K562 (cell line): ENCODE results near the gene ATXN7L1. TPM values are rescaled to one million over a fixed set of nuclear protein-coding genes. Genes with fewer than 3 reads are reported as not detected.

Experiments used
- ATAC-seq: fragments of 200-7000 bp; cut with Tn5 transposase; 3 replicates; pipeline ENCODE4 v1.9.1; 2020; ENCODE audit warnings: moderate library complexity
- BruUV-seq: library from RNA; stranded (reverse); fragments of 400-500 nt; replicated peaks from 2 replicates; lab custom pipeline; 2021; lab: Mats Ljungman, UMichigan
- CTCF ChIA-PET: fragments of 300-600 bp; formaldehyde crosslinking; extraction: SDS; loops from one replicate; lab custom pipeline; 2021; ENCODE audit warnings: low intra/inter-chr PET ratio; lab: Yijun Ruan, JAX
- POLR2A ChIA-PET: fragments of 300-600, 350-650 bp; sonication (Branson Sonifier 250); formaldehyde crosslinking; extraction: SDS; loops from one replicate; lab custom pipeline; 2021; ENCODE audit warnings: antibody characterized with exemption, inconsistent platforms; lab: Yijun Ruan, JAX
- DNase-seq, 4 experiments: peaks; one replicate each; pipeline versions ENCODE4 v3.0.0 to v3.0.0-alpha.2; 2011 to 2018; ENCODE audit warnings: low spot score in 3 of 4, mixed read lengths in 3 of 4; ENCODE audit errors: extremely low read depth in 1 of 4
- FAIRE-seq: peaks from 2 replicates; lab custom pipeline; 2011; peaks lifted over from hg19 to GRCh38; lab: Jason Lieb, UNC
- H2AFZ ChIP-seq: 2 replicates; pipeline ENCODE4 v1.6.0; 2011; ENCODE audit warnings: low read depth, low read length, control low read depth, inconsistent platforms
- H3K27ac ChIP-seq: fragments of 200-600 bp; 3 replicates; pipeline ENCODE4 v1.8.0; 2011; ENCODE audit warnings: low read depth, mild to moderate bottlenecking, control low read depth, inconsistent platforms, low read length, moderate library complexity, mixed read lengths; ENCODE audit errors: extremely low read depth
- H3K27me3 ChIP-seq, 2 experiments: fragments of 300-600 bp in 1 of 2; 2 replicates in 1 of 2; 3 replicates in 1 of 2; pipeline versions ENCODE4 v1.6.0 to v1.8.0; 2011; ENCODE audit warnings: inconsistent platforms in 2 of 2, low read length in 2 of 2, mild to moderate bottlenecking in 1 of 2, mixed read lengths in 1 of 2, moderate library complexity in 1 of 2; ENCODE audit not compliant: control insufficient read depth in 2 of 2, insufficient read depth in 2 of 2
- H3K36me3 ChIP-seq: fragments of 300-600 bp; 3 replicates; pipeline ENCODE4 v1.8.0; 2011; ENCODE audit warnings: mild to moderate bottlenecking, low read length, inconsistent platforms; ENCODE audit not compliant: control insufficient read depth, insufficient read depth
- H3K4me1 ChIP-seq, 2 experiments: fragments of 200-600 bp in 1 of 2; replicated peaks in 1 of 2; 2 replicates in 1 of 2; 3 replicates in 1 of 2; pipeline versions ENCODE4 v1.5.1 to v1.8.0; 2011; ENCODE audit warnings: inconsistent platforms in 2 of 2, low read length in 2 of 2, mild to moderate bottlenecking in 1 of 2, mixed read lengths in 1 of 2, moderate library complexity in 1 of 2; ENCODE audit not compliant: control insufficient read depth in 2 of 2, insufficient read depth in 2 of 2
- H3K4me2 ChIP-seq: 2 replicates; pipeline ENCODE4 v1.6.1; 2011; ENCODE audit warnings: low read length, control low read depth, inconsistent platforms, mixed read lengths; ENCODE audit not compliant: insufficient read depth
- H3K4me3 ChIP-seq: fragments of 200-600 bp; sonication (generic), shearing (Covaris generic); 2 replicates; pipeline ENCODE4 v1.5.1; 2016; ENCODE audit warnings: control low read depth, inconsistent platforms
- H3K79me2 ChIP-seq: fragments of 200-600 bp; 3 replicates; pipeline ENCODE4 v1.8.0; 2011; ENCODE audit warnings: low read length, inconsistent platforms; ENCODE audit not compliant: control insufficient read depth, insufficient read depth
- H3K9ac ChIP-seq, 2 experiments: 2 replicates each; pipeline versions ENCODE4 v1.6.0 to v1.6.1; 2011; ENCODE audit warnings: low read depth in 2 of 2, low read length in 2 of 2, control low read depth in 1 of 2, inconsistent platforms in 1 of 2, mild to moderate bottlenecking in 1 of 2, mixed read lengths in 1 of 2; ENCODE audit not compliant: insufficient read depth in 1 of 2
- H3K9me1 ChIP-seq: one replicate; pipeline ENCODE4 v1.6.0; 2011; ENCODE audit warnings: inconsistent platforms, mild to moderate bottlenecking, low read length, moderate library complexity; ENCODE audit not compliant: control insufficient read depth, insufficient read depth
- H3K9me3 ChIP-seq: replicated peaks from 2 replicates; pipeline ENCODE4 v1.5.1; 2011; ENCODE audit warnings: low read depth, low read length, inconsistent platforms; ENCODE audit not compliant: control insufficient read depth, insufficient read depth
- H4K20me1 ChIP-seq: replicated peaks from 2 replicates; pipeline ENCODE4 v1.6.1; 2011; ENCODE audit warnings: low read length, inconsistent platforms, mixed read lengths; ENCODE audit not compliant: control insufficient read depth, insufficient read depth
- CREB1 ChIP-seq, 2 experiments: sonication (generic) in 1 of 2; formaldehyde crosslinking in 1 of 2; IDR thresholded peaks; 2 replicates each; pipeline versions ENCODE4 v1.6.1 to v1.8.0; 2012 to 2022; ENCODE audit warnings: inconsistent platforms in 1 of 2, mild to moderate bottlenecking in 1 of 2, missing genetic modification reagents in 1 of 2, moderate library complexity in 1 of 2
- IRF9 ChIP-seq: fragments of 450-650 bp; IDR thresholded peaks from 2 replicates; pipeline ENCODE4 v1.6.1; 2016; ENCODE audit warnings: missing biosample characterization, missing genetic modification characterization
- MTA2 ChIP-seq: fragments of 450-650 bp; IDR thresholded peaks from 2 replicates; pipeline ENCODE4 v1.6.1; 2016; ENCODE audit warnings: low read depth
- NCOA6 ChIP-seq: fragments of 450-650 bp; IDR thresholded peaks from 2 replicates; pipeline ENCODE4 v1.6.1; 2017; ENCODE audit warnings: mild to moderate bottlenecking
- NFIC ChIP-seq: fragments of 450-650 bp; IDR thresholded peaks from 2 replicates; pipeline ENCODE4 v1.6.1; 2017; ENCODE audit warnings: mild to moderate bottlenecking, inconsistent platforms
- NR1H2 ChIP-seq: sonication (generic); formaldehyde crosslinking; IDR thresholded peaks from 2 replicates; pipeline ENCODE4 v1.4.0; 2020; ENCODE audit warnings: mild to moderate bottlenecking, missing genetic modification reagents
- ZBTB43 ChIP-seq: sonication (generic); formaldehyde crosslinking; IDR thresholded peaks from 2 replicates; pipeline ENCODE4 v1.8.0; 2023; ENCODE audit warnings: mild to moderate bottlenecking, missing genetic modification reagents
- WGBS: fragments of 100-300 bp; shearing (Covaris generic); methylation state at CpG from one replicate; pipeline ENCODE4 v1.1.6; 2016; ENCODE audit warnings: low coverage, mixed read lengths; ENCODE audit not compliant: insufficient coverage; ENCODE audit errors: missing lambda C conversion rate; 5-methylcytosine and 5-hydroxymethylcytosine counted together
- in situ Hi-C: fragments of 300-500 bp; cut with MboI; formaldehyde crosslinking; loops from 4 replicates; pipeline ENCODE4 v1.15.0; 2018; ENCODE audit warnings: inconsistent platforms, mixed read lengths
- intact Hi-C: fragments of 100-400 bp; cut with micrococcal nuclease; formaldehyde crosslinking; loops from 2 replicates; pipeline ENCODE4 v1.14.2; 2022
- polyA plus RNA-seq, 8 experiments: library from polyadenylated mRNA; depleted of rRNA in 4 of 8; stranded (reverse) in 5 of 8; unstranded in 3 of 8; fragments of >200 nt; fragmentation: Nextera tagmentation in 2 of 8; fragmentation: Illumina TruSeq in 1 of 8; extraction: Ambion mirVana in 2 of 8; extraction: Trizol in 1 of 8; gene quantifications; 2 replicates each; pipeline versions ENCODE4 v1.2.1 to v1.2.3, GENCODE V29; 2011 to 2014; ENCODE audit warnings: inconsistent platforms in 1 of 8, missing spikeins in 1 of 8
- total RNA-seq, 7 experiments: library from RNA; depleted of rRNA in 6 of 7; stranded (reverse); fragments of >200 nt in 6 of 7; fragmentation: Illumina TruSeq in 2 of 7; extraction: Trizol in 2 of 7; gene quantifications; 2 replicates each; pipeline versions ENCODE4 v1.2.1 to v1.2.3, GENCODE V29; 2011 to 2021; ENCODE audit warnings: low replicate concordance in 1 of 7

ATXN7L1 gene
- total and polyA plus RNA-seq, 9 of the 15 experiments (the other 6 are each of a cell fraction or from before 2014, with no cell fraction given): 6.6 to 13.7 (median 10.7) TPM

- 4% methylated on average over 6 of the region's 6 CpGs for WGBS
- Histone ChIP-seq H3K4me3 (no peak overlapping the region), H2AFZ (no peak overlapping the region), H3K79me2 (no peaks in the 10 kb centered on the region), H4K20me1 (no peaks in the 10 kb centered on the region), H3K27ac (no peak overlapping the region), H3K4me1 (no peaks in the 10 kb centered on the region), H3K9ac (no peak overlapping the region), H3K9me1 (no peaks in the 10 kb centered on the region), H3K9me3 (peaks cover 13% of the 10 kb centered on the region; the same call in 1 of the 2 replicates), H3K4me2 (no peak overlapping the region), H3K36me3 (no peaks in the 10 kb centered on the region), H3K27me3 (peaks cover 0 to 5% of the 10 kb centered on the region in 2 experiments; a peak in 1 of 5 replicates)
- in situ Hi-C loops (no loop called here), intact Hi-C loops (no loop called here)
- CTCF ChIA-PET: no interaction called here
- no peak for ATAC-seq
- FAIRE-seq: no peak
- POLR2A ChIA-PET: interaction anchor here (0.6 to 1.5 kb wide), 3 partner anchors 14 to 28 kb away, joined by 3 to 5 read pairs (median 3); no protein-coding TSS in a partner anchor
- no TSS peak for BruUV-seq
- TF ChIP-seq NFIC (0 out of 2 replicates have a peak, but pooled peaks have one; percentile 16), NR1H2 (CRISPR knock-in tag) (no peak), MTA2 (no peak), CREB1 (IDR thresholded peaks at IDR 0.05) (no peak), CREB1 (CRISPR knock-in tag; IDR thresholded peaks at IDR 0.05) (no peak), NCOA6 (no peak), ZBTB43 (CRISPR knock-in tag) (no peak), IRF9 (tag) (no peak)
- DNase-seq: no peak
Observed at GRCh38 chr7:105713488-105714465, 162.6 kb downstream of the ATXN7L1 start.
